ENCODE results near the gene LAMA3.
"Not testable (repeated sequence)": the region's sequence is repeated elsewhere in the genome, so short reads cannot be mapped to it uniquely, and the experiment has no call there.

The LAMA3 gene

DNA sequence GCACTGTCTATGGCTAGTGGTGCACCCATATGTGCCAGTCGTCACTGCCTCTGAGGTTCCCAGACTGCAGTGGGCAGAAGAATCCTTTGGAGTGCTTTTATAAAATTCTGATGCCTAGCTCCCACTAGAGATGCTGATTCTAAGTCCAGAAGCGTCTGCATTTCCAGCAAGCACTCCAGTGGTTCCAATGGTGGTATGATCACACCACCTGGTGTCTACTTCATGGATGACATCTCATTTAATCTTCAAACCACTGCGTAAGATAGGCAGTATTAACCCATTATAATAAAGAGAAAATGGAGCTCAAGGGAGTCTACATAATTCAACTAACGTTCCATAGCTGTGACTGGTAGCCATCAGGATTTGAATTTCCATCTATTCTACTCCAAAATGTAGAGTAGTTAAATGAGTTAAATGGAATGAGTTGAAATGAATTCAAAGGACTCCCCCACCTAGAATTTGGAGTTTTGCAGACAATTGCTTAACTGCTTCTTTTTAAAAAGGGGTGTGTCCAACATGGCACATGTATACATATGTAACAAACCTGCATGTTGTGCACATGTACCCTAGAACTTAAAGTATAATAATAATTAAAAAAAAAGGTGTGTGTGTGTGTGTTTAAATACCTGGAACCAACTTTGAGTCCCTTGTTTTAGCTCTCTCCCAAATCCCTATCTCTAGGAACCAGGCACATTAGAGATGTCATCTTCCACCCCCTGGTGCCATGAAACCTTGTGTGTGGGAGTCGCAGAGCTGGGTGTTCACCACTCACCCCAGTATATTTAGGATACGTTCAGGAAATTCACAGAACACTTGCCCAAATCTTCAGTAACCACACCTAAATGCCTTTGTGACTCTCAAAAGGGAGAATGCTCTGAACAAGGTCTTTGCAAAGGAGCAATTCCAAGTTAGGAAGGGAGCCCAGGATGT lies 14.1 kb downstream of the LAMA3 start:
- DNase-seq (ENCODE audit: low read depth in 2 of 2) = no peak

DNA sequence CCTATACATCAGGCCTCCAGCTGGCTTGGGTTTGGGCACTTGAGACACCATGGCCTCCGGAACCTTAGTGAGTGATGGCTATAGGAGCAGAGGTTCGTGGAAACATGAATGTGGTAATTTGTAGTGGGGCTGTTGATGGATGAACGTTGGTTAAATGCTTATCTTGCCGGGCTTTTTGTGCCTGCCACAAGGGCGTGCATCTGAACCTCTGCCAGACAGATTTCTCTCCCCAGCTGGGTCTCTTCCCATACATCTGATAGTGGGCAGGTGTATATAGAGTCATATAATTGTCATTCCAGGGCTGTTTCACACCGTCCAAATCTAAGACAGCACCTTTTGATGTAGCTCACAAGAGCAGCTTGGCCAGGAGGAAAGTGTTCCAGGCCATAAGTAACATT lies 14.7 kb downstream of the LAMA3 start:
- DNase-seq (ENCODE audit: low read depth in 2 of 2) = no peak

DNA sequence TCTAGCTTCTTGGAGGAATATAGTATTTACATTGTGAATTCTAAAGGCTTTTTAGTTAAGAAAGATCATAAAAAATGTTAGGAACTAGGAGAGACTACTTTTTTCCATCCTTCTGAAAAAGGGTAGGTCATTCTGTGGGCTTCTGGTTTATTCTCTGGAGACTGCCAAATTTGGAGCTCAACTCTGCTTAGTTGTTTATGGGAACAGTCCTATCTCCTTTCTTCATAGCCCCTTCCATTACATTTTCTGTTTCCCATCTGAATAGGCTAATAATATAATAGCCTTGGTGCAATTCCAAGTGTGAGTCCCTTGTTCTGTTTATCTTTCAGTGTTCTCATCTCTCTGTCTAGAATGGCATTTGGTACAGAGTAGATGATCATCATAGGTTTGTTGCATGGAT lies 15.6 kb downstream of the LAMA3 start:
- no peak for DNase-seq (ENCODE audit: low read depth in 2 of 2)

DNA sequence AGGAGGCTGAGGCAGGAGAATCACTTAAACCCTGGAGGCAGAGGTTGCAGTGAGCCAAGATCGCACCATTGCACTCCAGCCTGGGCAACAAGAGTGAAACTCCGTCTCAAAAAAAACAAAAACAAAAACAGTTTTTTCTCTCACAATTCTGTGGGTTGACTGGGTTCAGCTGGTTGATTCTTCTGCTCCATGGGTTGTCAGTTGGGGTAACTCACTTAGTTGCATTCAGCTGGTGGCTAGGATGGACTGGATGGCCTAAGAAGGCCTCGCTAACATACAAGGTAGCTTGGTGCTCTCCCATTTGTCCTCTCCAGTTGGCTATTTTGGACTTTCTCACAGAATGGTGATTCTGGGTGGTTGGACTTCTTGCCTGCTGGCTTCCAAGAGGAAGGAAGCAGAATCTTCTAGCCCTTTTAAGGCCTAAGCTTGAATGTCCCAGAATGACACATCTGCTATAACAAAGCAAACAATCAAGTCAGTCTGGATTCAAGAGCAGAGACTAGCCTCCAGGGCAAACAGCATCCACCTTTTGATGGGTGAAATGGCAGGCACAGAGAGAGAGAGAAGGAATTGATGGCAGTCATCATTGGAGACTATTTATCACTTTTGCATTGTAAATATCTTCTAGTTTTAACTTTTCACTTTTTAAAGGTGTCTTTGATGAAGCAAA lies 17.9 kb downstream of the LAMA3 start:
- no peak for DNase-seq (ENCODE audit: low read depth in 2 of 2)

DNA sequence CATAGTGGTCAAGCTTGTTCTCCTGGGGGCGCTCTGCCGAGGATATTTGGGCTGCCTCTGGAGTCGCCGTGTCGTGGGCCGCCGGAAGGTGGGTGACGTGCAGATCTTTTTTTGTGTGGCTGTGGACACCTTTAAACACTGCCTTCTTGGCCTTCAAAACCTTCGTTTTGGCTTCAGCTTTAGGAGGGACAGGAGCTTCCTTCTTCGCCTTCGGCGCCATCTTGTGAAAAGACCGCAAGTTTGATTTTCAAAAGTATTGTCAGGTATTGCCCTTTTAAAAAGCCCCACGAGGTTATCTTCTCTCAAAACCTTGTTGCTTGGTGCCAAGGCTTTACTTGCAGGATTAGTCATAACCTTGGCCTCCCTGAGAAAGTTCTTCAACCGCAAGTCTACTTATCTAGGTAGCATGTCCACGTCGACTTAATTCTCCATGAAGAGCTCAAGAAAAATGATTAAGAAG lies 20.8 kb downstream of the LAMA3 start:
- no peak for DNase-seq (ENCODE audit: low read depth in 2 of 2)

DNA sequence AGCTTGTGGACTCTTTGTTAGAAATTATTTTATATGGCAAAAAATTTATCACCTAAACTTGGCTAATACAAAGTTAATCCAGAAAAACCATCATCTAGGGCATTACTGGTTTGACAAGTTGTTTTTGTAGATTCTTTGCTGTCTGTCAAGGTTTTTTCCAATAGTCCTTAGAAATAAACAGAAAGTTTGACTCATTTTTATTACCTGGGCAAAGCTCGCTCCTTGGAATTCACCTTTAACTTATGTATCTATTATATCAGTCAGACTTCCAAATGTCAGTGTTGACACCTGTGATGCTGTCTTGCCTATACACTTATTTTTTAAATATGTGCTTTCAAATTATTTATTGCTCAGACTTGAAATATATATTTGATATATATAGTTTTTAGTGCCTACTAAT lies 21.7 kb downstream of the LAMA3 start:
- DNase-seq (ENCODE audit: low read depth in 2 of 2) = no peak

DNA sequence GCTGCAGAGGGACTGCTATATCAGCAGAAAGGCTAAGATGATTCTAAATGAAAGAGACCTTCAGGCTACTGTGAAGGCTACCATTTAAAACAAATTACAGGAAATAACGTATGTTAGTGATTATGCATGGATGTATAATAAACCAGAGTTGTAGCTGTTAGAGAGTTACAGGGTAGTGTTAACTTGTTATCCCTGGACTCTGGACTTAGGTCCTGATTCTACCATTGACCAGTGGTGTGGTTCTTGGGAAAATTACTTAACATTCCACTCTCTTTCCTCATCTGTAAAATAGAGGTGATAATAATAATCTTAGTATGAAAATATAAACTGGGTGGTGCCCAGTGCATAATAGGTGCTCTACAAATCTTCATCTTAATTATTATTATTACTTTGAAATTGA lies 22.2 kb downstream of the LAMA3 start:
- DNase-seq (ENCODE audit: low read depth in 2 of 2) = no peak

DNA sequence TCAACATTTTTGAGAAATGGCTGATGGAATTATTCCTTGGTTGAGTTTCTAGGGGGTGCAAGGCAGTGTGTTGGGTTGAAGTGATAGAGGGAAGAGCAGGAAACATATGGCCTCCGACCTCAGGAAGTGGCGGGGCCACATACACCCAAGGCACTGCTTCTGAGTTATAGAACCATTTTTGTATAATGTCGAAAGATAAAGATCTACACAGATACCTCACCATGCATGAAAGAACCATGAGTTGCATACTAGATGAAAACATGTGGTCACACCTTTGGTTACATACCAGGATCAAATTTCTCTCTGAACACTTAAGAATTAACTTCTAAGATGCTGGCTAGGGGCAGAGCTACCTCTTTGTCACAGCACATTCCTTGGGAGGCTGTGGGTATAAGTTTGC lies 23.2 kb downstream of the LAMA3 start:
- no peak for DNase-seq (ENCODE audit: low read depth in 2 of 2)

DNA sequence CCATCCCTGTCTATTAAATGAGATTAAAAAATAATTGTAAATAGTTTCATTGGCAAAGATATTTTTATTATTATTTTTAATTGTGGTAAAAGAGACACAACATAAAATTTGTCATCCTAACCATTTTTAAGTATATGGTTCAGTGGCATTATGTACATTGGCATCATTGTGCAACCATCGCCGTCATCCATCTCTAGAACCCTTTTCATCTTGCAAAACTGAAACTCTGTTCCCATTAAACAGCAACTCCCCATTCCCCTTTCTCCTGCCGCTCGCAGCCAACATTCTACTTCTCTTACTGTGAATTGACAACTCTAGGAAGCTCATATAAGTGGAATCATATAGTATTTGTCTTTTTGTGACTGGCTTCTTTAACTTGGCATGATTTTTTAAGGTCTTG lies 25.3 kb downstream of the LAMA3 start:
- no peak for DNase-seq (ENCODE audit: low read depth in 2 of 2)

DNA sequence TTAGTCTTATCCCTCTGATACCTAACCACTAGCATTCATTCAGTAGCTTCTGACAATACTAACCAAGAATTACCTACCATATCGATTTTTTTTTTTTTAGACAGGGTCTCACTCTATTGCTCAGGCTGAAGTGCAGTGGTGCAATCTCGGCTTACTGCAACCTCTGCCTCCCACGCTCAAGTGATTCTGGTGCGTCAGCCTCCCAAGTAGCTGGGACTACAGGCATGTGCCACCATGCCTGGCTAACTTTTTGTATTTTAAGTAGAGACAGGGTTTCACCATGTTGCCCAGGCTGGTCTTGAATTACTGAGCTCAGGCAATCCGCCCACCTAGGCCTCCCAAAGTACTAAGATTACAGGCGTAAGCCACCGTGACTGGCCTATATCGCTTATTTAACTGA lies 26.8 kb downstream of the LAMA3 start:
- not testable (repeated sequence) for DNase-seq (ENCODE audit: low read depth in 2 of 2)

DNA sequence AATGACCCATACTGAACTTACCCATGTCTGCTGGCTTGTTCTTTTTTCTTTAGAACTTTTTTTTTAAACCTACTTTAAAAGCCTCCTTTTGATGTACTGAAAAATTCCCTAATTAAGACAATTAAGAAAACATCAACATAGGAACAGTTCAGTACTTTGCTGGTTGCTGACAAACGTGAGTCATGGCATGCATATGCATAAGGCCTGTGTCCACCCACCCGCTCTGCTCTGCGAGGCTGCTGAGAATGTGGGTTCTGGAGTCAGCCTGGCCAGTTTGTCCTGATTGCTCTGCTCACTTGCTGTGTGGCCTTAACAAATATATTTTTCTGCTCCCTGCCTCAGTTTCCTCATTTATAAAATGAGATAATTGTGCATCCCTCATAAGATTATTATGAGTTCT lies 27.3 kb downstream of the LAMA3 start:
- no peak for DNase-seq (ENCODE audit: low read depth in 2 of 2)

DNA sequence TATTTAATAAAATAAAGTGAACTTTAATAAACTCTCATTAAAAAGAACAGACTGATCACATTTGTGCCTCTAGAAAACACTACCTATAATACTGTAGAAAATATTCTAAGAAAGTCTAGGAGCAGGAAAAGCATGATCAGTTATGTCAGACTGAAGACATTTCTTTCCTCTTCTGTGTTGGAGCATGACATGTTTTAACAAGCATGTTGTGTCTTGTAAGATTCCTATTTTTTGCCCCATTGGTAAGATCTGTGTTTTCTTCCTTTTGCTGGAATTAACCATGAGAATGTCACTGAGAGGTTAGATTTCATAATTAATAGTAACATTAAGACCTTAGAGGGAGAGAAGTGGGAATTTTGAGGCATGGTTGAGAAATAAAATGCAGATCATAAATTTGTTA lies 27.7 kb downstream of the LAMA3 start:
- DNase-seq (ENCODE audit: low read depth in 2 of 2) = no peak

DNA sequence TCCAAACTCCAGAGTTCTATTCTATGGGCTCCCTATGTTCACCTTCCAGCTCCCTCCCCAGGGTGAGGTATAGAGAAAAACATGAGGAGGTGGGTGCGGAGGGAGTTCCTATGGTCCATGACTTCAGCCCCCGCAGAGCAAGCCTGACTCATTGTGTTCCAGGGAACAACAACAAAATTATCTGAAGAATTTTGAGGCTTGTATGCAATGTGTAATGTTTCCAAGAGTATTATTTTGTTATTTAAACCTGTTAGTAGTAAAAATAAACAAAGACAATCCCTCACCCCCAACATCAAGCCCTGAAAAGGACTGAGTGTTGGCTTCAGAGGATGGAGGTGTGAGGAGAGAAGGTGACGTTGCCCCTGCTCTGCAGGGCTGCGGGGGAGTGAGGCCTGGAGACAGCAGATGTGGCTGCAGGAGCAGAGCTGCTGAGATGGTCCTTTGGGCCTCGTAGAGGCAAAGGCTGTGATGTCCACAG lies 29.0 kb downstream of the LAMA3 start:
- DNase-seq (ENCODE audit: low read depth in 2 of 2) = no peak

DNA sequence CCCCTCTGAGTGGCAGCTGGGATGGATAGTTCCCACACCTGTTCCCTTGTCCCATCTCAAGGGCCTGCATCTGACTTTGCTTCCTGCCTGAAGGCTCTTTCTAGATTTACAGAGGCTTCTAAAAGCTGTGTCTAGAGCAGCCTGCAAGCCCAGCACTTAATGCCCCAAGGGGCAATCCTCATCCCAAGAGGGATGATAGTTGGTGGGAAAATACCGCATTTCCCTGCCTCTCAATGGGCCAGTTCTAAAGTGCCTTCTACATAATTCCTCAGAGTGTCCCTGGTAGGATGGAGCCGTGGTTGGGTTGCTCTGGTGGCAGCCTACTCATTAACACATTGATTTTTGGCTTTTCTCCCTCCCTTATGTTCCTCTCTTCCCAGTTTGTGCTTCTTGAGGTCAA lies 29.5 kb downstream of the LAMA3 start:
- no peak for DNase-seq (ENCODE audit: low read depth in 2 of 2)

DNA sequence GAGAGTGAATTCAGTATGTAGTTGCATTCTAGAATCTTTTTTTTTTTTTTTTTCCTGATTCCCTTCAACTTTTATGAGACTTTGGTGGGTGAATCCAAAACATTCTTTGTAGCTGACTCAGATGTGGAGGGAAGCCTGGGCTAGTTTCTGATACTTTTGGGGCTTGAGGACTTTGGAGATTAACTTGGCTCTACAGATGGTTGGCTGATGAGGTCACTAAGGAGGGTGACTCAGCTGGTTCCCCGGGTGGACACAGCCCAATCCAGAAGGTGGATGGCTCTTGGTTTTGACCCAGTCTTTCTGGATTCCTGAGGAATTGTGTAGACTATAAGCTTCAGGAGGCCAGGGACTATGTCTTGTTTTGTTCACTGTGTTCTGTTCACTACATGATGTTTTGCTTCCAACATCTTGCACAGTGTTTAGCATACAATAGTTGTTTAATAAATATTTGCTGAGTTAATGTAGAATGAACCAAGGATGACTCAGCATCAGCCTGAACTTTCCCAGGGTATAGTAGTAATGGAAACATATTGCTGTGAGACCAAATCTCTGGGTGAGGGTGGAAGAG lies 30.5 kb downstream of the LAMA3 start:
- DNase-seq (ENCODE audit: low read depth in 2 of 2) = no peak

DNA sequence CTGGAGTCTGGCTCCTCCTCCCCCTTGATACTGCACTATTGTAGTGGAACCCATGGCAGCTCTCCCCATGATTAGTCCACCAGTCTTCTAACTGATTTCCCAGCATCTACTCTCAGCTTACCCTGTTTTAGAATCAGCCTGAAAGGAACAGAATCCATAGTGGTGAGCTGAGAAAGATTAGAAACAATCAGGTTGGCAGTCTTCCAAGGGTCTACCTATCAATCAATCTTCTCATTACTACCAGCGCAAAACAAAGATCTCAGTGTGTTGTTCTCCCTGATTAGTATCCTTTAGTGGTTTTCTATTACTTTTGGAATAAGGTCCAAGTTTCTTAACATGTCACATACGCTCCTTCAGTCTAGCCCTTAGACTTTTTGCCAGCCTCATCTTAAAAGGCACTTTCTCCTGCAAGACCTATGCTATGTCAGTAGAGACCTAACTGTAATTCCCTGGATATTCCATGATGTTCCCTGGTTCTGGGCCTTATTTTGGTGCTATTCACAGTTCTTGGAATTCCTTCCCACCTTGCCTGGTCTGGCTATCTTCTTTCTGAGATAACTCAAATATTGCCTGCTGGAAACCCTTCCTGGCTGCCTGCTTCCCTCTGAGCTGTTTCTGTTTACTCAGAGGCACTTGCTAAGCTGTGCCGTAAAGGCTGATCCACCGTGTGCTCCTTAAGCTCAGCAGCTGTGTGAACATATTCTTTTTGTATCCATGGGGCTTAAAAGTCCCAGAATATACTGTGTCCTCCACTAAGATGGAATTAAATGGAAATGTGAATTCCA lies 32.6 kb downstream of the LAMA3 start:
- DNase-seq (ENCODE audit: low read depth in 2 of 2) = no peak

DNA sequence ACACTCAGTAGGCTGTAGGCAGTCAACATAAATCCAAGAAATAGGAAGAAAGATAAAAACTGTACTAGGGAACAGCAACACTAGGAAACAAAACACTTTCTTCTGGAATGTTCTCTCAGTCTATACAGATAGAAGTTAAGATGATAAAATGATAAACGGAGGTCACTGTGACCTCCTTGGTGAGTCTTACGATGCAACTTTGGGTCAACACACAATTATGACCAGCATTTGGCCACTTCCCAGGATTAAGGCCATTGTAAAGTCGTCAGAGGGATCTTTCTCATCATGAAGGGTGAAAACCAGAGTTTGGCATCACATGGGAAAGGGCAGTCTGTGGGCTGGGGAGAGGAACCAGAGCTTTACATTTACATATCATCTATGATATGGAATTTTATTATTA lies 33.4 kb downstream of the LAMA3 start:
- DNase-seq (ENCODE audit: low read depth in 2 of 2) = no peak

DNA sequence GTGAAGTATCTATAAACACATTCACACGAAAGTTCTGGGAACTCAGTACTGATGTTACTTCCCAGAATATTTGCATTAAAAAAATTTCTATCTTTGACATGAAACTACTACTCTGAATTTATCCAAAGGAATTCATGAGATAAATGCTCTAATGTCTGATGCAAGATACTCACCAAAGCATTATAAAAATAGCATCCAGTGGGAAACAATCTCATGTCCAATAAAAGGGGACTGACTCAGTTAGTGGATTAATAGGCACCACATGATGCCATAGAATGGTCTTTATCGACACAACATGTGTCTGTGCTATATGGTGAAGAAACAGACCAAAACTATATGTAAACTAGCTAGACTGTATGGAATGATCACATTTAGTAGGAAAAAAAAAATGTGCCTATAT lies 33.9 kb downstream of the LAMA3 start:
- DNase-seq (ENCODE audit: low read depth in 2 of 2) = no peak

DNA sequence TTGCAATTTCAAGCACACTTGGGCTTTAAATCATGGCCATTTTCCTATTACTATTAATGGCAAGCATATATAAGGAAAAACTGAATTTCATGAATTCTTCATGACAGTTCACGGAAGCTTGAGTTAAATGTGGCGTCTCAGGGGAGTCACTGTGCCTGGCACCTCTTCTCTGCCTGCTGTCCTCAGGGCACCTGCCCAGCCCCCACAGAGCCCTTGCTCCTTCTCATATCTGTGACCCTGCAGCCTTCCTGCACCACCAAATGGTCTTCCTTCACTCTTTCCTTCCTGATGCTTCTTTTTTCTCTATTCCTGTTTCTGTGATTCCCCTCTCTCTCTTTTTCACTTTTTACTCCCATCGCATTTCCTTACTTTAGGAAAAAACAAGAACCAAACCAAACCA lies 35.4 kb downstream of the LAMA3 start:
- DNase-seq (ENCODE audit: low read depth in 2 of 2) = no peak

DNA sequence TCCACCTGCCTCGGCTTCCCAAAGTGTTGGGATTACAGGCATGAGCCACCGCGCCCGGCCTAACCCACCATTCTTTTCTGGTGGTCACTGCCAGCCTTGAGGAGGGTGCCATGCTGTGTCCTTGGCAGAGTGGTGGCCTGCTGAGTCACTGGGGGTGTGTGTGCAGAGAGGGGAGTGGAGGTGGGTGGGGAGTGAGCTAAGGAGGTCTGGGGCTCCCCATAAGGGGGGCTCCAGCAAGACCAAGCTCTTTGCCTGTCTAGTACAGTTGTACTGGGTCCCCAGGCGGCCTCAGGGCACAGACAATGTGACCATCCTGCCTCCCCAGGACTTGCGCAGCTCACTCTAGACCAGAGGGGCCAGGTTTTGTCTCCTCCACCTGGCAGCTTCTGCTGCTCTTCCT lies 36.1 kb downstream of the LAMA3 start:
- no peak for DNase-seq (ENCODE audit: low read depth in 2 of 2)

DNA sequence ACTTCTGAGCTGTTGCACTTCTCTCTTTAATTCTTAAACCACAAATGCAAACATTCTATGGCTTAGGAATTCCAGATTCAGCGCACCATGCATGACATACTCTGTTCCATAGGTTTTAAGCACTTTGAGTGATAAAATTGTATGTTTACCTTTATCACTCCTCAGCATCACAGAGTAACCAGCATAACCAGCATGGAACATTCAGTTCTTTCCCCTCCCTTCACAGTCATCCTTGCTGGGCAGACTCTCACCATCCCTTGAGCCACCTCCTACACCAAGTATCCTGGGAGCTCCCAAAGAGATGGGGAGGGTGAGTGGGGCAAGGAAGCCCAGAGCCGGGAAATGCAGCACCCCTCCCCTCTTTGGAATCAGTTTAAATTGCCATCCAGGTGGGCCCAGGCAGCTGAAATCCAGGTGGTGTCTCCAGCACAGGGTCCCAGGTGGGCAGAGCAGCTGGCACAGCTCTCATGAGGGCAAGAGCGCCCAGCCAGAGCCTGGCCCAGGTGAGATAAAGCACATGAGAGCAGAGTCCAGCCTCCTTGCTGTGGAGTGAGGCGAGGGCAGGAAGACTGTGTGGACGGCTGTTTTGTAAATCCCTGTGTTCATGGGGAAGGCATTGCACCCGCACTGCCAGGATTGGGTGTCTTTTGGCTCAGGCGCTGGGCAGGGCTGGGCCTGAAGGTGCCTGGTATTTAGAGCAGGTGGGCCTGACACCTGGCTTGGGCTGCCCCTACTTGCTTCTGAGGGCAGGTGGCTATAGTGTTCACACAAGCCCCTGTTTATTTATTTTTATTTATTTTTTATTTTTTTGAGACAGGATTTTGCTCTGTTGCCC lies 36.8 kb downstream of the LAMA3 start:
- no peak for DNase-seq (ENCODE audit: low read depth in 2 of 2)

Data from stimulated activated CD8-positive, alpha-beta memory T cell treated with anti-CD3 and anti-CD28 coated beads, Interleukin-7, amount 100 ng/mL, for 1 hour (primary cell).